Colonic mucosa (tissue), 4 donors: ENCODE measurements around the gene CYP27A1. TPM values are rescaled to one million over a fixed set of nuclear protein-coding genes. Genes with fewer than 3 reads are reported as not detected.

Source experiments
- DNase-seq: peaks from one replicate; pipeline ENCODE4 v3.0.0-alpha.2; 2020
- H3K27ac ChIP-seq: fragments of 200-600 bp; one replicate; pipeline ENCODE4 v1.8.0; 2021
- H3K27me3 ChIP-seq: fragments of 200-600 bp; one replicate; pipeline ENCODE4 v1.8.0; 2021
- H3K36me3 ChIP-seq: fragments of 200-600 bp; one replicate; pipeline ENCODE4 v1.8.0; 2021
- H3K4me1 ChIP-seq: fragments of 200-600 bp; one replicate; pipeline ENCODE4 v1.8.0; 2021; ENCODE audit warnings: mild to moderate bottlenecking
- H3K4me3 ChIP-seq: fragments of 200-600 bp; one replicate; pipeline ENCODE4 v1.8.0; 2021
- H3K9ac ChIP-seq, 2 donors: one replicate each; pipeline ENCODE4 v1.7.0; 2013; ENCODE audit warnings: control low read depth in 2 of 2, low read depth in 2 of 2, low read length in 2 of 2
- H3K9me3 ChIP-seq: fragments of 200-600 bp; one replicate; pipeline ENCODE4 v1.8.0; 2021
- CTCF ChIP-seq: fragments of 200-600 bp; IDR thresholded peaks from one replicate; pipeline ENCODE4 v1.8.0; 2022; ENCODE audit warnings: antibody characterized with exemption, mild to moderate bottlenecking
- intact Hi-C: fragments of 100-400 bp; cut with DNase I; formaldehyde crosslinking; loops from one replicate; pipeline ENCODE4 v1.14.1; 2022
- total RNA-seq, 2 donors: library from RNA; stranded (reverse); fragmentation: NEBNext Ultra II Directional in 1 of 2; extraction: Animal tissue kit (Norgen Biotek cat#: 25700) in 1 of 2; gene quantifications; one replicate each; pipeline ENCODE4 v1.2.1, GENCODE V29; 2021
- donor health status: healthy.
- donor health status: DM: no; HTN: no; CAD: no.
- donor health status: DM: no; HTN: no; CAD: no.

The CYP27A1 gene
- 10 to 100 TPM; 21.7 to 54.0 TPM for total RNA-seq

- Histone ChIP-seq H3K9ac (peak within 1 kb of the TSS; percentile 82 to 85), H3K4me1 (no peaks in the 10 kb centered on the region), H3K36me3 (no peaks in the 10 kb centered on the region), H3K4me3 (peak within 1 kb of the TSS; percentile 62), H3K27me3 (no peaks in the 10 kb centered on the region), H3K27ac (peak within 1 kb of the TSS; percentile 65), H3K9me3 (no peaks in the 10 kb centered on the region)
- peak; percentile 79 for DNase-seq
- TF ChIP-seq CTCF: no peak
- intact Hi-C loops: no loop called here
Measured at GRCh38 chr2:218781691-218782527, at the start of gene CYP27A1. Gene CYP27A1, plus strand, starts transcription at chr2:218782147. Its CDS starts 36 bp downstream, at chr2:218782183.

GRCh38 chr2:218732761-218733158 is 49.2 kb upstream of the CYP27A1 start:
- Histone ChIP-seq H3K4me3 (no peak overlapping the region), H3K9me3 (no peaks in the 10 kb centered on the region), H3K9ac (no peak overlapping the region), H3K27me3 (no peaks in the 10 kb centered on the region), H3K36me3 (no peaks in the 10 kb centered on the region), H3K27ac (peak overlapping the region; percentile 13), H3K4me1 (peaks cover 7% of the 10 kb centered on the region)
- TF ChIP-seq CTCF: no peak
- intact Hi-C loops: no loop called here
- no peak for DNase-seq

- no peaks in the 10 kb centered on the region for H3K9me3 ChIP-seq
- no peak overlapping the region for H3K4me3 ChIP-seq
- TF ChIP-seq CTCF: no peak
- peaks cover 7% of the 10 kb centered on the region for H3K4me1 ChIP-seq
- no peak for DNase-seq
- no peaks in the 10 kb centered on the region for H3K27me3 ChIP-seq
- H3K9ac ChIP-seq: no peak overlapping the region
- H3K27ac ChIP-seq: peak overlapping the region; percentile 9
- H3K36me3 ChIP-seq: no peaks in the 10 kb centered on the region
- intact Hi-C loops: no loop called here
Measured at GRCh38 chr2:218733171-218734021, 48.6 kb upstream of the CYP27A1 start.

GRCh38 chr2:218734190-218734975 is 47.6 kb upstream of the CYP27A1 start:
- H3K9ac ChIP-seq: no peak overlapping the region
- intact Hi-C loops: no loop called here
- no peak overlapping the region for H3K27ac ChIP-seq
- no peak for TF ChIP-seq CTCF
- H3K4me1 ChIP-seq: peaks cover 7% of the 10 kb centered on the region
- H3K9me3 ChIP-seq: no peaks in the 10 kb centered on the region
- H3K36me3 ChIP-seq: no peaks in the 10 kb centered on the region
- no peaks in the 10 kb centered on the region for H3K27me3 ChIP-seq
- H3K4me3 ChIP-seq: no peak overlapping the region
- DNase-seq: no peak

DNA sequence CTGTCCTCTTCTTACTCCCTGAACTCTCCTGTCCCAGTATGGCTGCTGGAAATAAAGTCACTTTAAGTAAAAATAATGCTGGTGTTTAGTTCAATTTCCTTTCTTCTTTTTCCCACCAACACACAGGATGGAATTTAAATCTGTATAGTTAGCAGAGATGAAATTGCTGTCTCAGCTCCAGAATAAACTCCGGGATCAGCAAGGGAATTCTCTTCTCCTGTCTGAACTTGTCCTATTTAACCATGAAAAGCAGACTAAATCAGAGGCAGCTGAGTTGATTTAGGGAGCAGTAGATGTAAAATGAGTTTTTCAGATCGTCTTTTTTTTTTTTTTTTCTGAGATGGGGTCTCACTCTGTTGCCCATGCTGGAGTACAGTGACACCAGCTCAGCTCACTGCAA is 45.4 kb upstream of the CYP27A1 start:
- Histone ChIP-seq H3K4me1 (peaks cover 7% of the 10 kb centered on the region), H3K36me3 (no peaks in the 10 kb centered on the region), H3K27ac (no peak overlapping the region), H3K9me3 (no peaks in the 10 kb centered on the region), H3K27me3 (no peaks in the 10 kb centered on the region), H3K9ac (no peak overlapping the region), H3K4me3 (no peak overlapping the region)
- no peak for TF ChIP-seq CTCF
- intact Hi-C loops: no loop called here
- DNase-seq: no peak
